ENCODE data around the gene USP53. TPM values are rescaled to one million over a fixed set of nuclear protein-coding genes. Genes with fewer than 3 reads are reported as not detected.
A peak's percentile ranks its signal among the peaks of the same experiment; 100 is the strongest.

The USP53 gene
- total and polyA plus RNA-seq, 9 of the 15 experiments (the other 6 are each of a cell fraction or from before 2014, with no cell fraction given) = 2.9 to 9.6 (median 8.3) TPM

GRCh38 chr4:119212964-119213606 lies 572 bp downstream of the USP53 start (continued):
- TF ChIP-seq MGA (IDR thresholded peaks at IDR 0.05) = no peak
- TF ChIP-seq ZBTB40 (IDR thresholded peaks at IDR 0.05) = peak; percentile 32; the same call in 1 of the 2 replicates
- TF ChIP-seq ZBTB40 (CRISPR knock-in tag; IDR thresholded peaks at IDR 0.05) = no peak
- TF ChIP-seq DPF2 (IDR thresholded peaks at IDR 0.05) = 0 out of 2 replicates have a peak, but pooled peaks have one; percentile 36
